K562 (cell line): Measurements from ENCODE around the gene NHS. TPM values are rescaled to one million over a fixed set of nuclear protein-coding genes. Genes with fewer than 3 reads are reported as not detected.

ENCODE experiments used
- ATAC-seq: fragments of 200-7000 bp; cut with Tn5 transposase; 3 replicates; pipeline ENCODE4 v1.9.1; 2020; ENCODE audit warnings: moderate library complexity
- BruUV-seq: library from RNA; stranded (reverse); fragments of 400-500 nt; replicated peaks from 2 replicates; lab custom pipeline; 2021; lab: Mats Ljungman, UMichigan
- CTCF ChIA-PET: fragments of 300-600 bp; formaldehyde crosslinking; extraction: SDS; loops from one replicate; lab custom pipeline; 2021; ENCODE audit warnings: low intra/inter-chr PET ratio; lab: Yijun Ruan, JAX
- POLR2A ChIA-PET: fragments of 300-600, 350-650 bp; sonication (Branson Sonifier 250); formaldehyde crosslinking; extraction: SDS; loops from one replicate; lab custom pipeline; 2021; ENCODE audit warnings: antibody characterized with exemption, inconsistent platforms; lab: Yijun Ruan, JAX
- DNase-seq, 4 experiments: peaks; one replicate each; pipeline versions ENCODE4 v3.0.0 to v3.0.0-alpha.2; 2011 to 2018; ENCODE audit warnings: low spot score in 3 of 4, mixed read lengths in 3 of 4; ENCODE audit errors: extremely low read depth in 1 of 4
- FAIRE-seq: peaks from 2 replicates; lab custom pipeline; 2011; peaks lifted over from hg19 to GRCh38; lab: Jason Lieb, UNC
- H2AFZ ChIP-seq: 2 replicates; pipeline ENCODE4 v1.6.0; 2011; ENCODE audit warnings: low read depth, low read length, control low read depth, inconsistent platforms
- H3K27ac ChIP-seq: fragments of 200-600 bp; 3 replicates; pipeline ENCODE4 v1.8.0; 2011; ENCODE audit warnings: low read depth, mild to moderate bottlenecking, control low read depth, inconsistent platforms, low read length, moderate library complexity, mixed read lengths; ENCODE audit errors: extremely low read depth
- H3K27me3 ChIP-seq, 2 experiments: fragments of 300-600 bp in 1 of 2; 2 replicates in 1 of 2; 3 replicates in 1 of 2; pipeline versions ENCODE4 v1.6.0 to v1.8.0; 2011; ENCODE audit warnings: inconsistent platforms in 2 of 2, low read length in 2 of 2, mild to moderate bottlenecking in 1 of 2, mixed read lengths in 1 of 2, moderate library complexity in 1 of 2; ENCODE audit not compliant: control insufficient read depth in 2 of 2, insufficient read depth in 2 of 2
- H3K36me3 ChIP-seq: fragments of 300-600 bp; 3 replicates; pipeline ENCODE4 v1.8.0; 2011; ENCODE audit warnings: mild to moderate bottlenecking, low read length, inconsistent platforms; ENCODE audit not compliant: control insufficient read depth, insufficient read depth
- H3K4me1 ChIP-seq, 2 experiments: fragments of 200-600 bp in 1 of 2; replicated peaks in 1 of 2; 2 replicates in 1 of 2; 3 replicates in 1 of 2; pipeline versions ENCODE4 v1.5.1 to v1.8.0; 2011; ENCODE audit warnings: inconsistent platforms in 2 of 2, low read length in 2 of 2, mild to moderate bottlenecking in 1 of 2, mixed read lengths in 1 of 2, moderate library complexity in 1 of 2; ENCODE audit not compliant: control insufficient read depth in 2 of 2, insufficient read depth in 2 of 2
- H3K4me2 ChIP-seq: 2 replicates; pipeline ENCODE4 v1.6.1; 2011; ENCODE audit warnings: low read length, control low read depth, inconsistent platforms, mixed read lengths; ENCODE audit not compliant: insufficient read depth
- H3K4me3 ChIP-seq: fragments of 200-600 bp; sonication (generic), shearing (Covaris generic); 2 replicates; pipeline ENCODE4 v1.5.1; 2016; ENCODE audit warnings: control low read depth, inconsistent platforms
- H3K79me2 ChIP-seq: fragments of 200-600 bp; 3 replicates; pipeline ENCODE4 v1.8.0; 2011; ENCODE audit warnings: low read length, inconsistent platforms; ENCODE audit not compliant: control insufficient read depth, insufficient read depth
- H3K9ac ChIP-seq, 2 experiments: 2 replicates each; pipeline versions ENCODE4 v1.6.0 to v1.6.1; 2011; ENCODE audit warnings: low read depth in 2 of 2, low read length in 2 of 2, control low read depth in 1 of 2, inconsistent platforms in 1 of 2, mild to moderate bottlenecking in 1 of 2, mixed read lengths in 1 of 2; ENCODE audit not compliant: insufficient read depth in 1 of 2
- H3K9me1 ChIP-seq: one replicate; pipeline ENCODE4 v1.6.0; 2011; ENCODE audit warnings: inconsistent platforms, mild to moderate bottlenecking, low read length, moderate library complexity; ENCODE audit not compliant: control insufficient read depth, insufficient read depth
- H3K9me3 ChIP-seq: replicated peaks from 2 replicates; pipeline ENCODE4 v1.5.1; 2011; ENCODE audit warnings: low read depth, low read length, inconsistent platforms; ENCODE audit not compliant: control insufficient read depth, insufficient read depth
- H4K20me1 ChIP-seq: replicated peaks from 2 replicates; pipeline ENCODE4 v1.6.1; 2011; ENCODE audit warnings: low read length, inconsistent platforms, mixed read lengths; ENCODE audit not compliant: control insufficient read depth, insufficient read depth
- COPS2 ChIP-seq: fragments of 450-650 bp; conservative IDR thresholded peaks from 2 replicates; pipeline ENCODE4 v1.6.1; 2016; ENCODE audit warnings: mild to moderate bottlenecking, moderate library complexity
- GTF2B ChIP-seq: IDR thresholded peaks from 2 replicates; pipeline ENCODE4 v1.6.1; 2011; ENCODE audit not compliant: insufficient read length; ENCODE audit errors: extremely low read depth
- IFI16 ChIP-seq: fragments of 250-450 bp; sonication (Bioruptor Pico); IDR thresholded peaks from 2 replicates; pipeline ENCODE4 v2.1.2; 2022; ENCODE audit warnings: mild to moderate bottlenecking, inconsistent platforms
- NELFE ChIP-seq: IDR thresholded peaks from 2 replicates; pipeline ENCODE4 v1.6.1; 2011; ENCODE audit warnings: mild to moderate bottlenecking; ENCODE audit not compliant: insufficient read depth, insufficient read length
- NEUROD1 ChIP-seq: fragments of 150-350 bp; IDR thresholded peaks from 2 replicates; pipeline ENCODE4 v1.6.1; 2014; ENCODE audit warnings: borderline replicate concordance, low read length, low read depth; ENCODE audit not compliant: partially characterized antibody
- PPARD ChIP-seq: fragments of 250-450 bp; sonication (Bioruptor Pico); IDR thresholded peaks from 2 replicates; pipeline ENCODE4 v1.8.0; 2022; ENCODE audit warnings: inconsistent platforms, mild to moderate bottlenecking, moderate library complexity
- RCOR1 ChIP-seq, 2 experiments: IDR thresholded peaks; 2 replicates each; pipeline ENCODE4 v1.6.1; 2012; ENCODE audit warnings: low read depth in 2 of 2, low read length in 2 of 2, borderline replicate concordance in 1 of 2, improper control_type of control experiment in 1 of 2
- SETDB1 ChIP-seq: IDR thresholded peaks from one replicate; pipeline ENCODE4 v1.6.1; 2012; ENCODE audit warnings: low read length, control low read depth, inconsistent platforms
- STAT5B ChIP-seq: fragments of 250-450 bp; sonication (Bioruptor Pico); IDR thresholded peaks from 2 replicates; pipeline ENCODE4 v1.8.0; 2021; ENCODE audit warnings: mild to moderate bottlenecking, inconsistent platforms
- TARDBP ChIP-seq: fragments of 450-650 bp; IDR thresholded peaks from 2 replicates; pipeline ENCODE4 v1.6.1; 2016
- TRIM25 ChIP-seq: fragments of 450-650 bp; IDR thresholded peaks from 2 replicates; pipeline ENCODE4 v1.7.0; 2016; ENCODE audit warnings: borderline replicate concordance
- ZNF143 ChIP-seq: sonication (generic); formaldehyde crosslinking; IDR thresholded peaks from 2 replicates; pipeline ENCODE4 v1.9.0; 2022; ENCODE audit warnings: mild to moderate bottlenecking, missing genetic modification reagents
- ZNF586 ChIP-seq: fragments of 450-650 bp; formaldehyde crosslinking; conservative IDR thresholded peaks from 2 replicates; pipeline ENCODE4 v1.4.0; 2020; ENCODE audit warnings: mild to moderate bottlenecking, moderate library complexity
- ZNF75A ChIP-seq: fragments of 450-650 bp; formaldehyde crosslinking; IDR thresholded peaks from 2 replicates; pipeline ENCODE4 v1.4.0; 2020; ENCODE audit warnings: mild to moderate bottlenecking
- WGBS: fragments of 100-300 bp; shearing (Covaris generic); methylation state at CpG from one replicate; pipeline ENCODE4 v1.1.6; 2016; ENCODE audit warnings: low coverage, mixed read lengths; ENCODE audit not compliant: insufficient coverage; ENCODE audit errors: missing lambda C conversion rate; 5-methylcytosine and 5-hydroxymethylcytosine counted together
- in situ Hi-C: fragments of 300-500 bp; cut with MboI; formaldehyde crosslinking; loops from 4 replicates; pipeline ENCODE4 v1.15.0; 2018; ENCODE audit warnings: inconsistent platforms, mixed read lengths
- intact Hi-C: fragments of 100-400 bp; cut with micrococcal nuclease; formaldehyde crosslinking; loops from 2 replicates; pipeline ENCODE4 v1.14.2; 2022
- polyA plus RNA-seq, 8 experiments: library from polyadenylated mRNA; depleted of rRNA in 4 of 8; stranded (reverse) in 5 of 8; unstranded in 3 of 8; fragments of >200 nt; fragmentation: Nextera tagmentation in 2 of 8; fragmentation: Illumina TruSeq in 1 of 8; extraction: Ambion mirVana in 2 of 8; extraction: Trizol in 1 of 8; gene quantifications; 2 replicates each; pipeline versions ENCODE4 v1.2.1 to v1.2.3, GENCODE V29; 2011 to 2014; ENCODE audit warnings: inconsistent platforms in 1 of 8, missing spikeins in 1 of 8
- total RNA-seq, 7 experiments: library from RNA; depleted of rRNA in 6 of 7; stranded (reverse); fragments of >200 nt in 6 of 7; fragmentation: Illumina TruSeq in 2 of 7; extraction: Trizol in 2 of 7; gene quantifications; 2 replicates each; pipeline versions ENCODE4 v1.2.1 to v1.2.3, GENCODE V29; 2011 to 2021; ENCODE audit warnings: low replicate concordance in 1 of 7
- TF ChIP-seq, protein P1 (sequence below): sonication (generic); formaldehyde crosslinking; IDR thresholded peaks from 2 replicates; pipeline ENCODE4 v1.8.1; 2023; ENCODE audit warnings: mild to moderate bottlenecking, missing genetic modification reagents

Gene NHS
- total and polyA plus RNA-seq, 9 of the 15 experiments (the other 6 are each of a cell fraction or from before 2014, with no cell fraction given), result 0.02 TPM; not detected in 8

DNA sequence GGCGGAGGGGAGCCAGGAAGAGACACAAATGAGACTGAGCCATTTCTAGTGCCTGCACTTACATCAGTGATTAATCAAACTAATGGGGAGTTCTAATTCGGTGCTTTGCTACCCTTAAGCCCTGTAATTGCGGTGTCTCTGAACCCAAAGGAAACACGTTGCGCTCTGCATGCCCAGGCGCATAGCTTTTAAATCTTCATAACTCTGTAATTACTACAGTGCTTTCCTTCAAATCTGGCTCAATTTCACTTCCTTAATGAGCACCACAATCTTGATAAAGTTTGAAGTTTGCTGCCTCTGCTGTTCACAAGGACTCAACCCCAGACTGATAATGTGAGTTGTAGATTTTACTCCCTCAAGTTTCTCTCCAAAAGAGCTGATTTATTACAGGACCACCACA is 5.7 kb upstream of the NHS start:
- TF ChIP-seq NEUROD1 (no peak), PPARD (CRISPR knock-in tag) (no peak), TARDBP (no peak), NELFE (no peak), STAT5B (CRISPR knock-in tag) (no peak), RCOR1 (IDR thresholded peaks at IDR 0.05; ENCODE audit: borderline replicate concordance in 1 of 2, low read depth in 2 of 2, low read length in 2 of 2) (no peak), COPS2 (no peak), IFI16 (CRISPR knock-in tag) (no peak), GTF2B (no peak), TRIM25 (no peak), ZNF75A (no peak), ZNF586 (no peak), ZNF143 (CRISPR knock-in tag) (no peak), SETDB1 (no peak)
- TF ChIP-seq, protein P1, sequence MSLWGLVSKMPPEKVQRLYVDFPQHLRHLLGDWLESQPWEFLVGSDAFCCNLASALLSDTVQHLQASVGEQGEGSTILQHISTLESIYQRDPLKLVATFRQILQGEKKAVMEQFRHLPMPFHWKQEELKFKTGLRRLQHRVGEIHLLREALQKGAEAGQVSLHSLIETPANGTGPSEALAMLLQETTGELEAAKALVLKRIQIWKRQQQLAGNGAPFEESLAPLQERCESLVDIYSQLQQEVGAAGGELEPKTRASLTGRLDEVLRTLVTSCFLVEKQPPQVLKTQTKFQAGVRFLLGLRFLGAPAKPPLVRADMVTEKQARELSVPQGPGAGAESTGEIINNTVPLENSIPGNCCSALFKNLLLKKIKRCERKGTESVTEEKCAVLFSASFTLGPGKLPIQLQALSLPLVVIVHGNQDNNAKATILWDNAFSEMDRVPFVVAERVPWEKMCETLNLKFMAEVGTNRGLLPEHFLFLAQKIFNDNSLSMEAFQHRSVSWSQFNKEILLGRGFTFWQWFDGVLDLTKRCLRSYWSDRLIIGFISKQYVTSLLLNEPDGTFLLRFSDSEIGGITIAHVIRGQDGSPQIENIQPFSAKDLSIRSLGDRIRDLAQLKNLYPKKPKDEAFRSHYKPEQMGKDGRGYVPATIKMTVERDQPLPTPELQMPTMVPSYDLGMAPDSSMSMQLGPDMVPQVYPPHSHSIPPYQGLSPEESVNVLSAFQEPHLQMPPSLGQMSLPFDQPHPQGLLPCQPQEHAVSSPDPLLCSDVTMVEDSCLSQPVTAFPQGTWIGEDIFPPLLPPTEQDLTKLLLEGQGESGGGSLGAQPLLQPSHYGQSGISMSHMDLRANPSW (CRISPR knock-in tag), result no peak
- H4K20me1 ChIP-seq, result no peaks in the 10 kb centered on the region; the same call in 1 of the 2 replicates
- ChIA-PET CTCF (no interaction called here), POLR2A (no interaction called here)
- in situ Hi-C loops (no loop called here), intact Hi-C loops (no loop called here)
- no peak for ATAC-seq
- no peaks in the 10 kb centered on the region for H3K9me1 ChIP-seq
- no peaks in the 10 kb centered on the region for H3K4me1 ChIP-seq
- no peaks in the 10 kb centered on the region for H3K79me2 ChIP-seq
- BruUV-seq, result no TSS peak
- H3K9ac ChIP-seq, result no peak overlapping the region
- H3K9me3 ChIP-seq, result no peaks in the 10 kb centered on the region
- H3K4me3 ChIP-seq, result no peak overlapping the region
- no peaks in the 10 kb centered on the region for H3K36me3 ChIP-seq
- no peak overlapping the region for H3K27ac ChIP-seq
- no peaks in the 10 kb centered on the region for H3K27me3 ChIP-seq
- FAIRE-seq, result no peak
- DNase-seq, result no peak
- no peak overlapping the region for H2AFZ ChIP-seq
- 4% methylated on average over 6 of the region's 6 CpGs for WGBS
- no peak overlapping the region for H3K4me2 ChIP-seq
